Left ventricle myocardium superior (tissue), 1 donor: ENCODE results near the gene SERPING1. TPM values are rescaled to one million over a fixed set of nuclear protein-coding genes. Genes with fewer than 3 reads are reported as not detected.

Experiments
- ATAC-seq: fragments of 200-7000 bp; cut with Tn5 transposase; one replicate; pipeline ENCODE4 v1.9.1; 2020; ENCODE audit warnings: mild to moderate bottlenecking, moderate library complexity
- DNase-seq: peaks from one replicate; pipeline ENCODE4 v3.0.0-alpha.2; 2020
- intact Hi-C: fragments of 100-400 bp; cut with micrococcal nuclease; formaldehyde crosslinking; loops from one replicate; pipeline ENCODE4 v1.11.0; 2022
- total RNA-seq: library from RNA; stranded (reverse); fragmentation: NEBNext Ultra II Directional; extraction: Animal tissue kit (Norgen Biotek cat#: 25700); gene quantifications from one replicate; pipeline ENCODE4 v1.2.1, GENCODE V29; 2021
- donor health status: DM: no; HTN: yes; CAD: no; lungs with severe emphysema.

SERPING1 gene
- total RNA-seq, 1 donor from 2014 or later: 121 TPM

DNA sequence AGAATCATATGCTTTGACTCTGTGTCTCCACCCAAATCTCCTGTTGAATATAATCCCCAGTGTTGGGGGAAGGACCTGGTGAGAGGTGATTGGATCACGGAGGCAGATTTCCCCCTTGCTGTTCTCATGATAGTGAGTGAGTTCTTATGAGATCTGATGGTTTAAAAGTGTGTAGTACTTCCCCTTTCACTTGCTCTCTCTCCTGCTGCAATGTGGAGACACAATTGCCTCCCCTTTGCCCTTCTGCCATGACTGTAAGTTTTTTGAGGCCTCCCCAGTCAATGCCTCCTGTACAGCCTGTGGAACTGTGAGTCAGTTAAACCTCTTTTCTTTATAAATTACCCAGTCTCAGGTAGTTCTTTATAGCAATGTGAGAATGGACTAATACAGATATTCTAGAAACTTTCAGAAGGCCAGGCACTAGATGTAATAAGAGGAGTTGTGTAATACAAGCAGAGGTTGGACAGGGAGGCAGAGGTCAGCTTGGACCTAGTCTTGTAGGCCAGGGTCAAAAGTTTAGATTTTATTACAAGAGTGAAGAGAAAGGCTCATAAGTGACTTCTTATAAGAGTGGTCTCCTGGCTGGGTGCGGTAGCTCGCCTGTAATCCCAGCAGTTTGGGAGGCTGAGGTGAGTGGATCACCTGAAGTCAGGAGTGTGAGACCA is 9.3 kb upstream of the SERPING1 start:
- intact Hi-C loops: no loop called here
- ATAC-seq (no peak), DNase-seq (no peak)

DNA sequence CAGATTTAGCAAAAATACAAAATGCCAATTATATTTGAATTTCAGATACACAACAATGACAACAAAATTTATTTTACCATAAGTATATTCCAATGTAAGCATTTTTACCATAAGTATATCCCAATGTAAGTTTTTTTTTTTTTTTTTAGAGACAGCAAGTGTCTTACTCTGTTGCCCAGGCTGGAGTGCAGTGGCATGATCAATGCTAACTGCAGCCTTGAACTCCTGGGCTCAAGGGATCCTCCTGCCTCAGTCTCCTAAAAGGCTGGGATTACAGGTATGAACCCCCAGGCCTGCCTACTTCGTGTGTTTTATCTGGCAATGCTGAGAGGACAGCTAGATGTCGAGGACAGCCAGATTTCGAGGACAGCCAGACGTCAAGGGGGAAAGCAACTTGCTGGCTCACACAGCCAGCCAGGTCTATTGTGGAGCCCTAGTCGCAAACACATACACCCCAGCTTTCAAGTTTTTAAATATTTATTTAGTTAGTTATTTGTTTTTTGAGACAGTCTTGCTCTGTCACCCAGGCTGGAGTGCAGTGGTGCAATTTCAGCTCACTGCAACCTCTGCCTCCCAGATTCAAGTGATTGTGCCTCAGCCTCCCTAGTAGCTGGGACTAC is 1.1 kb upstream of the SERPING1 start:
- ATAC-seq (no peak), DNase-seq (no peak)
- intact Hi-C loops: no loop called here

DNA sequence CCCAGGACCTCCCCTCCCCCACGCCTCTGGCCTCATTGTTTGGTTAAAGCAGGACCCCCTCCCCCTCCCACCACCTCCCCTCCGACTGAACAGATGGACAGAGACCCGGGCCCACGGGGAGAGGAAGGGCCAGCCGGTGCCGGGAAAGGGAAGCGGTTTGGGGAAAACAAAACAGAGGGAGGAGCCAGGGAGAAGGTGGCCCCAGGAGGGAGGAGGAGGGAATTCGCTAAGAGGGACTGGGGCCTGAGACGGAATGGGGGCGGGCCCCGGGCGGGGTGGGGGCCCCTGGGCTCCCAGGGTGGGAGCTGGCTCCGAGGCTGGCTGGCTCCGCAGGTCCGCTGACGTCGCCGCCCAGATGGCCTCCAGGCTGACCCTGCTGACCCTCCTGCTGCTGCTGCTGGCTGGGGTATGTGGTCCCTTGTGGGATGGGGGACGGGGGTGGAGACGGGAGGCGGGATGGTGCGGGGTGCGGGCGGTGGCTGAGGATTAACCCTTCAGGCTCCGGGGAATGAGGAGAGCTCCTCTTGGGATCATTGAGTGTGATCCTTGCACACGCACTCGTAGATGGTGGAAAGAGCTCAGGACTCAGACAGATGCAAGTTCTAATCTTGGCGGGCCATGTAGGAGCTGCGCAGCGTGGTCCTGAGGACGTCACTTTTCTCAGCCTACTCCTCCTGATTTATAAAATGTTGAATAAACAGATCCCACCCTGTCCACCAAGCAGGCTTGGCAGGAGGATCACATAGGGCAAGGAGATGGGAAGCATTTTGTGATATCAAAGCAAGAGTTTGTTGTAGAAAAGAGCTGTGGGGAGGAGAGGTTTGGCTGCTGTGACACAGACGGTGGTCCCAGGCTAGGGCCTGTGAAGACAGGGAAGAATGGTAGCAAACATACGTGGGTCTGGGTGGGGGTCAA is 688 bp downstream of the SERPING1 start:
- DNase-seq (peak; percentile 91), ATAC-seq (peak; percentile 97)
- intact Hi-C loops: no loop called here

DNA sequence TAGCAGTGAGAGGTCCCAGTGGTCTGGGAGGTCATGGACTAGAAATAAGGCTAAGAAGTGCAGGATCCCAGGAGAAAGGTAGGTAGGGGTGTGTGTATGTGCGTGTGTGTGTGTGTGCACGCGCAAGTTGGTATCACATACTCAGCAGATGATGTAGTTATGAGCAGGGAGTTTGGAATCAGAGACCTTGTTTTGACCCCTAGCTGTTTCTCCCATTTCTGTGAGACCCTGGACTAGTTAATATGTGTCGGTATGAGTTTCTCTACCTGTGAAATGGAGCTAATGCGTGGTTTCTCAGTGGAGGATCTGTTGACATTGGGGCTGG is 1.3 kb downstream of the SERPING1 start:
- intact Hi-C loops: no loop called here
- ATAC-seq: no peak
- DNase-seq: no peak

DNA sequence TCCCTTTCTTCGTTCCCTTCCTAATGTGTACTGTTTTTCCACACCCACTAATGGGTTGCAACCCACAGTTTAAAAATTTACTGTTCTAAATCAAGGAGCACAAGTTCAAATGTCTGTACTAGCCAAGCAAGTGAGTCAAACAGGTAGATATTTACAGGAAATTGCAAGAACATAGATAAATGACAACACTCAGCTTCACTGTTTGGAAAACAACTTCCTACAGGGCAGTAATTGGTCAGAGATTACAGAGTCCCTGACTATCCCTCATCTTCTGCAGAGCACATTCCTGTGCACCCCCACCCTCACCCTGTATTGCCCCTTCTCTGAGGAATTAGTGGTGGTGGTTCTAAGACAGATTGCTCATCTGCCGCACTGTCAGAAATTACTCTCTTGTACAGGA is 1.9 kb downstream of the SERPING1 start:
- intact Hi-C loops: no loop called here
- ATAC-seq: no peak
- no peak for DNase-seq

DNA sequence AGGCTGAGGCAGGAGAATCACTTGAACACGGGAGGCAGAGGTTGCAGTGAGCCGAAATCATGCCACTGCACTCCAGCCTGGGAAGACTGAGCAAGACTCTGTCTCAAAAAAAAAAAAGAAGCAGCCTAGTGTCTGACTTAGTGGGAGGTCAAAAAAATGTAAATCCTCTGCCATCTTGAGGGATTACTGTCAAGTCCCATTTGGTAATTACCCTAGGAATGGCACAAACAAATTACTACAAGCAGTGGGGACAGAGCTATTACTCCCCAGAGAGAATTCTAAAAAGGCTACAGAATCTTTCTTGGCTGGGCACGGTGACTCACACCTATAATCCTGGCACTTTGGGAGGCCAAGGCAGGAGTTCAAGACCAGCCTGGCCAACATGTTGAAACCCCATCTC is 3.8 kb downstream of the SERPING1 start:
- DNase-seq: no peak
- intact Hi-C loops: no loop called here
- ATAC-seq: no peak

DNA sequence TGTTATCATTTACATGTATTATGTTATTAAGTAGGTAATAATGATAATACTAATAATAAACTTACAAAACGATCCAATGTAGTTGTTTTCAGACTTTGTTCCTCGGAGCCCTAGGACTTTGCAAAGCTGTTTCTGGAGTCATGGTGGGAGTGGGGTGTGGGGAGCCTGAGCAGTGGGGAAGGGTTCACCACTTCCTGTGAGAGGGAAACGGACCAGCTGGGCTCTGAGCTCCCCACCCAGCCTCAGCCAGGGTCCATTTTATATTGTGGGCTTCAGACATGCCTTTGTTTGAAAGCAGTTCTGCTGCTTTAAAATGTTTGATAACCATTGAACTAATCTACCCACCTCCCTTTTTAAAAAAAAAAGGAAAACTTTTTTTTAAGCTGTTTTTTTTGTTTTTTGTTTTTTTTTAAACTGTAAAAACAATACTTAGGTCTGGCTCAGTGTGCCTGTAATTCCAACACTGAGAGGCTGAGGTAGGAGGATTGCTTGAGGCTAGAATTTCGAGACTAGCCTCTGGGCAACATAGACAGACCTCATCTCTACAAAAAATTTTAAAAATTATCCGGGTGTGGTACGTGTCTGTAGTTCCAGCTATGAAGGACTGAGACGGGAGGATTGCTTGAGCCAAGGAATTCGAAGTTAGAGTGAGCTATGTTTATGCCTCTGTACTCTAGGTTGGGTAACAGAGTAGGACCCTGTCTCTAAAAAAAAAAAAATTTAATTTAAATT is 7.0 kb downstream of the SERPING1 start:
- intact Hi-C loops: no loop called here

DNA sequence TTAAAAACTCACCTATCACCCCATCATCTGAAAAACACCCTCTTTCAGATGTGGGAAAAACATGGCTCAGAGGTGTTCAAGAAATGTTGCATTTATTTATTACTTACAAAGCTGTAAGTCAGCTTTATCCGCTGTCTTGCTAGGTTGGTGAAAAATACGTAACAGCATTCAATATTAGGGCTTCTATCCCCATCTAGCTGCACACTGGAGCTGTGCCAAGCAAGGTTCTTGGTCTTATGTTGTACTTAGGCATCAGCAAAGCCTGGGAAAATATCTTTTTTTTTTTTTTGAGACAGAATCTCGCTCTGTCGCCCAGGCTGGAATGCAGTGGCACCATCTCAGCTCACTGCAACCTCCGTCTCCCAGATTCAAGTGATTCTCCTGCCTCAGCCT is 7.5 kb downstream of the SERPING1 start:
- ATAC-seq: no peak
- intact Hi-C loops: no loop called here
- DNase-seq: no peak

More for the DNA sequence above, 7.0 kb downstream of the SERPING1 start:
- ATAC-seq: no peak
- DNase-seq: no peak

DNA sequence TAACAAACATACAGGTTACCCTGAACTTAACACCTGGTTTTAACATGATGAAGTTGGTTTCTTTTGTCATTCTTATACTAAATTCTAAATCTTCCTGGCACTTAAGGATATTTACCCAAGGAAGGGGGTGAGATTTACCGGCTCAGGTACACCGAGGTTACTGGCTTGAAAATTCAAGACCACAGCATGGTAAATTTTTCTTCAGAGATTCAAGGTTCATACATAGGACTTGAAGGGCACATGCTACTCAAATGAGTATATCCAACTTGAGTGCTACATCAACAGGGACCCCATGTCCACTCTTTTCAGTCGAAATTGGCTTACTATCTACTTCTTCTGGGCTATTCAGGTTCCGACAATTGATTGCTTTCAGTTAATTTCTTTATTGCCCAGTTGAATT is 12.7 kb downstream of the SERPING1 start:
- intact Hi-C loops: no loop called here
- DNase-seq: no peak
- no peak for ATAC-seq

DNA sequence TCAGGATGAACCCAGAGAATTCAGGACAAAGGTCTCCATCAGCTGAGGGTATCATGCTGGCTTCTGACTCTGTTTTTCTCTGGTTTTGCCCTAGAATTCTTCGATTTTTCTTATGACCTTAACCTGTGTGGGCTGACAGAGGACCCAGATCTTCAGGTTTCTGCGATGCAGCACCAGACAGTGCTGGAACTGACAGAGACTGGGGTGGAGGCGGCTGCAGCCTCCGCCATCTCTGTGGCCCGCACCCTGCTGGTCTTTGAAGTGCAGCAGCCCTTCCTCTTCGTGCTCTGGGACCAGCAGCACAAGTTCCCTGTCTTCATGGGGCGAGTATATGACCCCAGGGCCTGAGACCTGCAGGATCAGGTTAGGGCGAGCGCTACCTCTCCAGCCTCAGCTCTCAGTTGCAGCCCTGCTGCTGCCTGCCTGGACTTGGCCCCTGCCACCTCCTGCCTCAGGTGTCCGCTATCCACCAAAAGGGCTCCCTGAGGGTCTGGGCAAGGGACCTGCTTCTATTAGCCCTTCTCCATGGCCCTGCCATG is 16.8 kb downstream of the SERPING1 start:
- intact Hi-C loops: no loop called here
- ATAC-seq (no peak), DNase-seq (no peak)

DNA sequence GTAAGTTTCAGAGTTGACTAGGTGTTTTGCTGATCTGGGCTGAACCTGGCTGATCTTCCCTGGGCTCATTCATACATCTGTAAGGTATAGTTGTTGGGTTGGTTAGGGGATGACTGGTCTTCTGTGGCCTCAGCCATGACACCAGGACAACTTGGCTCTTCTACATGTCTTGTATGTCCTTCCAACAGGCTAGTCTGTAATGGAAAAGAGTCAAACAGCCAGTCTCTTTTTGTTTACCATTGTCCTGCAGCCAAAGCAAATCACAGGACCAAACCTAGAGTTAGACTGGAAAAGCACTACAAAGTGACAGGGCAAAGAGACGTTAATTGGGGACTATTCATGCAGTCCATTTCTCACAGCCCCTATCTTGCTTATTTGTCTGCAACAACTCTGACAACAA is 17.8 kb downstream of the SERPING1 start:
- no peak for ATAC-seq
- intact Hi-C loops: no loop called here
- no peak for DNase-seq

DNA sequence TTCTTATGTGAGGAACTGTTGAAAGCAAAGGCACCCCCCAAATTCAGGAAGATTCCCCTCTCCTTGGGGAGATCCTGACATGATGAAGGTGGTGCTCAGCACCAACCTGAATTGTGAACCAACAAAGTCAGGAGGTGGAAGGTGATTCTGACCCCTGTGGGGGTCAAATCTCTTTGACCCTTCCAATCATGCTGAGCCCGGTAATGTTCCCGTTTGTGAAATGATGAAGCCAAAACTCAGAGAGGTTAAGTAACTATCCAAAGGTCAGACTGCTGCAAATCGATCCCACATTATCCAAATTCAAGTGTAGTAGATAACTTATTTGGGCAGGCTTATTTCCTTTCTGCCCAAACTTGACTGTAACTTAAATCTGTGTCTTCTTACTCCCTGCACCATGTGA is 19.1 kb downstream of the SERPING1 start:
- ATAC-seq (no peak), DNase-seq (no peak)
- intact Hi-C loops: no loop called here

DNA sequence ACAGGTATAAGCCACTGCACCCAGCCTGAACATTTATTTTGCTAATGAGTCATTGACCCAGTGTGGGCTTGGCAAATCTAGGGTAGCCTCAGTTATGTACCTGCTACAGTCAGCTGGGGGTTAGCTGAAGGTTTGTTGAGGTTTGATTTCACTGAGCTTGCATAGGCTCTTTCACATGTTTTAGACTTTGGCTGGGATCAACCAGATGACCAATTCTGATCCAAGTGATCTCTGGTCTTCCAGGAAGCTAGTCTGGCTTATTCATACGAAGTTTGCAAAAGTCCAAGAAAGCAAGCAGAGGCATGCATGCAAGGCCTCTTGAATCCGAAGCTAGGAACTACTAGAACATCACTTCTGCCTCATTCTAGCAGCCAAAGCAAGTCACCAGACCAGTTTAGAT is 21.0 kb downstream of the SERPING1 start:
- DNase-seq: no peak
- intact Hi-C loops: no loop called here
- ATAC-seq: no peak

DNA sequence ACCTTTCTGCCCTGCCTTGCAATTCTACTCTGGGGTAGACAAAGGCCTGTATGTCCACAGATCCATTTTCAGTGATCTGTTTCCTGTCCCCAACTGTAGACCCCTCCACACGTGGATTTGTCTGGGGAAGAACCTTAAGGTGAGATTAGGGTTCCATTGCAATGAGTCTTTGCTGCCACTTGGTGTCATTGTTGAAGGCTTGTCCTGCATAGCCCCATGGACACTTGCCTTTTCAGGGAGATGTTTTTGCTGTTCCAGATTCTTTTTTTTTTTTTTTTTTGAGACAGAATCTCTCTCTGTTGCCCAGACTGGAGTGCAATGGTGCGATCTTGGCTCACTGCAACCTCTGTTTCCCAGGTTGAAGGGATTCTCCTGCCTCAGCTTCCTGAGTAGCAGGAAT is 21.8 kb downstream of the SERPING1 start:
- DNase-seq (no peak), ATAC-seq (no peak)
- intact Hi-C loops: no loop called here

DNA sequence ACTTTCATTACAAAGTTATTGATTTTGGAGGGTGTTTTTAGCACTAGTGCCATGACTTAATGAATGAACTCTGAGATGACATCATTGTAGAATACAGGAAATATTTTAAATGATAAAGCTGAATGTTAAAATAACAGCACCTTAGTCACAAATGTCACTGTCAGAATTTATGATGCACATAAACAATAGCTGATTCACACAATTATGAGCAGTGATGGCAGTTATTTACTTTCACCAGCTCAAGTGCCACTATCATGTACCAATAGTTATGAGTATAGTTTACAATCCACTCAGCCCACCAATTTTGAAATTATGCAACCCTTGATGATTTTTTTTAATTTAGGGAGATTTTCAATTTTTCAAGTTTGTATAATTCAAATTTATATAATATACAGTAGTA is 23.0 kb downstream of the SERPING1 start:
- no peak for ATAC-seq
- intact Hi-C loops: no loop called here
- DNase-seq: no peak

DNA sequence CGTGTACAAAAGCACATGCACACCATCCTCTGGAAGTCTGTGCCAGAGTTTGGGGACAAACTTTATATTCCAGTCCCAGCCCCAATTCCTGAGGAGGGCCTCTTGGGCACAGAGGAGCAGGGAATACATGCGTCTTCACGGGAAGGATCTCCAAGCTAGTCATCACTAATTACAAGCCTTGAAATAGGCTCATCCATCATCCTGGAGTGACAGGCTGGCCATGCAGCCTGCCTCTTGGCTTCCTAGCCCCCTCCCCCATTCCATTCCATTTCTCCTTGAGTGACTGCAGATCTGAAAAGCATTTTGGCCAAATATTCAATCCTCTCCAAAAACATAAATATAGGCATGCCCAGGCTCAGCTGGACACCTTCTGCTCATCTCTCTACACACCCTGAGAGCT is 24.8 kb downstream of the SERPING1 start:
- DNase-seq (no peak), ATAC-seq (no peak)
- intact Hi-C loops: no loop called here

DNA sequence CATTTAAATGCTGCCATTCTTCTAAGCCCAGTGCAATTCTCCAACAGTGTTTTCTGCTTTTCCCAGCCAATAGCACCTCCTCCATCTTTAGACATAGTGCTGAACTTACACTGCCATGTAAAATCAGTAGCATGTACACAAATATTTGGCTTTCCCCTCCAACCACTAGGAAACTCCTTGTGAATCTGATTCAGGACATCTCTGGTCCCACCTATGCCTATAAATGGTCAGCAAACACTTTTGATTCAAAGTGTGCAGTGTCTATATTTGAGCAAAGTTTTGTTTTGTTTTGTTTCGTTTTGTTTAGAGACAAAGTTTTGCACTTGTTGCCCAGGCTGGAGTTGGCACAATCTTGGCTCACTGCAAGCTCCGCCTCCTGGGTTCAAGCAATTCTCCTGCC is 27.4 kb downstream of the SERPING1 start:
- no peak for DNase-seq
- no peak for ATAC-seq
- intact Hi-C loops: no loop called here

DNA sequence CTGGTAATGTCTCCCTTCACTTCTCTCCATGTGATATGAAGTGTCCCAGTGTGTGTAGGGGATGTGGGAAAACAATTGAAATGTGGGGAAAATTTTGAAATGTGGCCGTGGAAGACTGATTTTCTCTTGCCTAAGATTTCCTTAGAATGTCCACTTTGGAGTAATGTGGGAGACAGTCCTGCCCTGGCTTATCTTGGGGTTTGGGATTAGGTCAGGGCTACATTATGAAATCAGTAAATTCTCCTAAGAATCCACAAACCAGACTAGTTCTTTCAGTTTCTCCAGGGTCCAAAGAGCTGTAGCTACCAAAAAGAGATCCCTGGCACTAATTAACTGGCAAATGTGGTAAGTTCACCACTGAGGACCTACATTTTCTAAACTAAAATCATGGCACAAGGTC is 29.4 kb downstream of the SERPING1 start:
- intact Hi-C loops: no loop called here
- ATAC-seq (no peak), DNase-seq (no peak)

DNA sequence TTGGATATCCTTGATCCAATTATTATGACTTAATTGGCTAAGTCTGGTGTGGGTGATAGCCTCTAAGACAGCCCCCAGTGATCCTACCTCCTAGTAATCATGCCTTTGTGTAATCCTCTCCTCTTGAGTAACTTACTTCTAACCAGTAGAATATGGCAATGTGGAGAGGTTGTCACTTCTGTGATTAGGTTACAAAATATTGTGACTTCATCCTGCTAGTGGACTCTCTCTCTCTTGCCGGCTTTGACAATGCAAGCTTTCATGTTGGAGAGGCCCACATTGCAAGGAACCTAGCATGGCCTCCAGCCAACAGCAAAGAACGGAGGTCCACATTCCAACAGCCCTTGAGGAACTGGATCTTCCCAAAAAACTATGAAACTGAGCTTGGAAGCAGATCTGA is 32.7 kb downstream of the SERPING1 start:
- no peak for ATAC-seq
- intact Hi-C loops: no loop called here
- no peak for DNase-seq

DNA sequence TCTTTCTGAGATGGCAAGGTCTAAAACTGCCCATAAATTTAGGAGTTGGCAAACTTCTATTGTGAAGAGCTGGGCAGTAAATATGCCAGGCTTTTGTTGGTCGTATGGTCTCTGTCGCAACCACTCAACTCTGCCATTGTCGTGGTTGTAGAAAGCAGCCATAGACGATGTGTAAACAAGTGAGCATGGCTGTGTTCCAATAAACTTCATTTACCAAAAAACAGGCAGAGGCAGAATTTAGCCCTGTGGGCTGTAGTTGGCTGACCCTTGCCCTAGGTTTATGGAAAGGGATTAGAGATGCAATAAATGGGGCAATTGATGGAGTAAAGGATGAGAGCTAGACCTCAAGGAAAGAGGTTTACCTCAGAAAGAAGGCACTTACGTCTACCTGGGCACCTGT is 34.6 kb downstream of the SERPING1 start:
- intact Hi-C loops: no loop called here
- DNase-seq (no peak), ATAC-seq (no peak)
